ENCODE measurements around the gene NR4A1.

DNA sequence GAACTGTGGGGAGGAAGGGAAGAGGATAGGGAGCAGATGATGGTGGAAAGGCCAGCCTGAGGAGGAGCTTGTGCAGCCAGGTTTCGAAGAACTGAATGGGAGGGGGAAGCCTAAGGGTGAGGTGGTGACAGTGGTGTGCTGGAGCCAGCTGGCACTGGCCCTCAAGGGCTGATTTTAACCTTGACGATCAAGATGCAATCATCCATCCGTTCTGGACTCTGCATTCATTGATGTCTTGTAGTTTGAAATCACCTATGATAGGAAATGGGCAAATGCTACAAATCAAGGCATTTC is 15.8 kb downstream of the NR4A1 start:
- TF ChIP-seq, protein P1, sequence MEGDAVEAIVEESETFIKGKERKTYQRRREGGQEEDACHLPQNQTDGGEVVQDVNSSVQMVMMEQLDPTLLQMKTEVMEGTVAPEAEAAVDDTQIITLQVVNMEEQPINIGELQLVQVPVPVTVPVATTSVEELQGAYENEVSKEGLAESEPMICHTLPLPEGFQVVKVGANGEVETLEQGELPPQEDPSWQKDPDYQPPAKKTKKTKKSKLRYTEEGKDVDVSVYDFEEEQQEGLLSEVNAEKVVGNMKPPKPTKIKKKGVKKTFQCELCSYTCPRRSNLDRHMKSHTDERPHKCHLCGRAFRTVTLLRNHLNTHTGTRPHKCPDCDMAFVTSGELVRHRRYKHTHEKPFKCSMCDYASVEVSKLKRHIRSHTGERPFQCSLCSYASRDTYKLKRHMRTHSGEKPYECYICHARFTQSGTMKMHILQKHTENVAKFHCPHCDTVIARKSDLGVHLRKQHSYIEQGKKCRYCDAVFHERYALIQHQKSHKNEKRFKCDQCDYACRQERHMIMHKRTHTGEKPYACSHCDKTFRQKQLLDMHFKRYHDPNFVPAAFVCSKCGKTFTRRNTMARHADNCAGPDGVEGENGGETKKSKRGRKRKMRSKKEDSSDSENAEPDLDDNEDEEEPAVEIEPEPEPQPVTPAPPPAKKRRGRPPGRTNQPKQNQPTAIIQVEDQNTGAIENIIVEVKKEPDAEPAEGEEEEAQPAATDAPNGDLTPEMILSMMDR (IDR thresholded peaks at IDR 0.05): no peak
- TF ChIP-seq NFATC4 (CRISPR knock-in tag; IDR thresholded peaks at IDR 0.05): no peak
- TF ChIP-seq, protein P2, sequence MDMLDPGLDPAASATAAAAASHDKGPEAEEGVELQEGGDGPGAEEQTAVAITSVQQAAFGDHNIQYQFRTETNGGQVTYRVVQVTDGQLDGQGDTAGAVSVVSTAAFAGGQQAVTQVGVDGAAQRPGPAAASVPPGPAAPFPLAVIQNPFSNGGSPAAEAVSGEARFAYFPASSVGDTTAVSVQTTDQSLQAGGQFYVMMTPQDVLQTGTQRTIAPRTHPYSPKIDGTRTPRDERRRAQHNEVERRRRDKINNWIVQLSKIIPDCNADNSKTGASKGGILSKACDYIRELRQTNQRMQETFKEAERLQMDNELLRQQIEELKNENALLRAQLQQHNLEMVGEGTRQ (CRISPR knock-in tag; IDR thresholded peaks at IDR 0.05): no peak
- no peak for TF ChIP-seq ARID4B (CRISPR knock-in tag; IDR thresholded peaks at IDR 0.05; ENCODE audit: borderline replicate concordance)
- no peak for TF ChIP-seq TP53 (CRISPR knock-in tag; IDR thresholded peaks at IDR 0.05)
